GM12878 (cell line): ENCODE data around the gene CTCFL. TPM values are rescaled to one million over a fixed set of nuclear protein-coding genes. Genes with fewer than 3 reads are reported as not detected.
A peak's percentile ranks its signal among the peaks of the same experiment; 100 is the strongest.

Experiments used
- ATAC-seq: fragments of 200-7000 bp; cut with Tn5 transposase; 3 replicates; pipeline ENCODE4 v1.9.1; 2020; ENCODE audit warnings: mild to moderate bottlenecking, moderate library complexity
- BruUV-seq: library from RNA; stranded (reverse); fragments of 400-500 nt; replicated peaks from 2 replicates; lab custom pipeline; 2021; lab: Mats Ljungman, UMichigan
- CTCF ChIA-PET: fragments of 300-600 bp; sonication (Branson Sonifier 250); formaldehyde crosslinking; extraction: SDS; loops from one replicate; lab custom pipeline; 2021; ENCODE audit warnings: inconsistent platforms; lab: Yijun Ruan, JAX
- POLR2A ChIA-PET: fragments of 350-600 bp; formaldehyde crosslinking; extraction: SDS; loops from one replicate; lab custom pipeline; 2021; ENCODE audit warnings: inconsistent platforms; lab: Charles Lee
- RAD21 ChIA-PET: fragments of 300-600 bp; sonication (Branson Sonifier 250); formaldehyde crosslinking; loops from one replicate; lab custom pipeline; 2023; ENCODE audit warnings: antibody characterized with exemption; ENCODE audit not compliant: unreplicated experiment; lab: Charles Lee
- SMC1A ChIA-PET: fragments of 300-600 bp; sonication (Branson Sonifier 250); formaldehyde crosslinking; loops from one replicate; lab custom pipeline; 2023; ENCODE audit not compliant: unreplicated experiment, uncharacterized antibody; lab: Charles Lee
- DNase-seq: peaks from one replicate; pipeline ENCODE4 v3.0.0-alpha.2; 2011; ENCODE audit warnings: low read depth, low spot score
- FAIRE-seq: peaks from 3 replicates; lab custom pipeline; 2011; peaks lifted over from hg19 to GRCh38; lab: Jason Lieb, UNC
- H2AFZ ChIP-seq: 2 replicates; pipeline ENCODE4 v1.6.0; 2011; ENCODE audit warnings: low read depth, low read length, control low read depth; ENCODE audit not compliant: control insufficient read depth
- H3K27ac ChIP-seq: 2 replicates; pipeline ENCODE4 v1.5.1; 2011; ENCODE audit warnings: control low read depth; ENCODE audit not compliant: control insufficient read depth, insufficient read depth
- H3K27me3 ChIP-seq, 2 experiments: replicated peaks in 1 of 2; 2 replicates each; pipeline versions ENCODE4 v1.6.0 to v1.6.1; 2011; ENCODE audit warnings: low read length in 1 of 2; ENCODE audit not compliant: control insufficient read depth in 2 of 2, insufficient read depth in 2 of 2
- H3K36me3 ChIP-seq, 2 experiments: 2 replicates each; pipeline ENCODE4 v1.5.1; 2011; ENCODE audit warnings: low read length in 1 of 2; ENCODE audit not compliant: control insufficient read depth in 2 of 2, insufficient read depth in 2 of 2
- H3K4me1 ChIP-seq: 2 replicates; pipeline ENCODE4 v1.6.1; 2011; ENCODE audit warnings: mild to moderate bottlenecking, low read length, moderate library complexity, mixed read lengths; ENCODE audit not compliant: control insufficient read depth, insufficient read depth
- H3K4me2 ChIP-seq: 2 replicates; pipeline ENCODE4 v1.6.0; 2011; ENCODE audit warnings: control low read depth; ENCODE audit not compliant: control insufficient read depth, insufficient read depth
- H3K4me3 ChIP-seq: fragments of 200-600 bp; sonication (generic); 2 replicates; pipeline ENCODE4 v1.5.1; 2016
- H3K79me2 ChIP-seq: 2 replicates; pipeline ENCODE4 v1.6.0; 2011; ENCODE audit warnings: low read length; ENCODE audit not compliant: control insufficient read depth, insufficient read depth
- H3K9ac ChIP-seq: 2 replicates; pipeline ENCODE4 v1.8.0; 2011; ENCODE audit warnings: low read length, control low read depth, mixed read lengths; ENCODE audit not compliant: control insufficient read depth, insufficient read depth
- H3K9me3 ChIP-seq: replicated peaks from 3 replicates; pipeline ENCODE4 v1.5.1; 2011; ENCODE audit warnings: mild to moderate bottlenecking, low read length; ENCODE audit not compliant: control insufficient read depth, insufficient read depth
- H4K20me1 ChIP-seq: 2 replicates; pipeline ENCODE4 v1.6.0; 2011; ENCODE audit not compliant: control insufficient read depth, insufficient read depth
- BCL11A ChIP-seq: IDR thresholded peaks from 2 replicates; pipeline ENCODE4 v1.6.1; 2011; ENCODE audit warnings: low read depth, low read length
- BCL3 ChIP-seq: IDR thresholded peaks from 2 replicates; pipeline ENCODE4 v1.6.1; 2011; ENCODE audit warnings: borderline replicate concordance, low read depth, mild to moderate bottlenecking, moderate library complexity, low read length; ENCODE audit not compliant: insufficient read depth, poor library complexity, severe bottlenecking
- BMI1 ChIP-seq: fragments of 450-650 bp; IDR thresholded peaks from 2 replicates; pipeline ENCODE4 v1.6.1; 2016; ENCODE audit warnings: mild to moderate bottlenecking, moderate library complexity, borderline replicate concordance
- CBX5 ChIP-seq: sonication (generic); IDR thresholded peaks from 2 replicates; pipeline ENCODE4 v1.6.1; 2016; ENCODE audit warnings: low read depth, moderate library complexity, mild to moderate bottlenecking, inconsistent platforms
- CEBPB ChIP-seq, 2 experiments: fragments of 150-350 bp in 1 of 2; IDR thresholded peaks; 2 replicates each; pipeline ENCODE4 v1.6.1; 2012 to 2014; ENCODE audit warnings: low read depth in 2 of 2, low read length in 2 of 2, borderline replicate concordance in 1 of 2, inconsistent platforms in 1 of 2
- CHD1 ChIP-seq: IDR thresholded peaks from 2 replicates; pipeline ENCODE4 v1.6.1; 2012; ENCODE audit warnings: low read depth, low read length, improper control_type of control experiment
- CHD4 ChIP-seq: fragments of 200-600 bp; sonication (generic); IDR thresholded peaks from 2 replicates; pipeline ENCODE4 v1.6.1; 2016; ENCODE audit warnings: mild to moderate bottlenecking
- HDGF ChIP-seq: fragments of 450-650 bp; IDR thresholded peaks from 2 replicates; pipeline ENCODE4 v1.6.1; 2016; ENCODE audit warnings: antibody characterized with exemption
- HSF1 ChIP-seq: fragments of 150-350 bp; IDR thresholded peaks from 2 replicates; pipeline ENCODE4 v1.6.1; 2014; ENCODE audit warnings: mild to moderate bottlenecking, low read depth, low read length
- JUND ChIP-seq: IDR thresholded peaks from 2 replicates; pipeline ENCODE4 v1.6.1; 2012; ENCODE audit warnings: low read depth, mild to moderate bottlenecking, low read length, improper control_type of control experiment, moderate library complexity
- KDM1A ChIP-seq: fragments of 200-600 bp; sonication (generic); IDR thresholded peaks from 2 replicates; pipeline ENCODE4 v1.6.1; 2016; ENCODE audit warnings: borderline replicate concordance
- MEF2A ChIP-seq: IDR thresholded peaks from 2 replicates; pipeline ENCODE4 v1.6.1; 2011; ENCODE audit warnings: low read depth, mild to moderate bottlenecking, low read length, moderate library complexity; ENCODE audit not compliant: insufficient read depth
- MXI1 ChIP-seq: fragments of 150-350 bp; IDR thresholded peaks from 2 replicates; pipeline ENCODE4 v1.6.1; 2011; ENCODE audit warnings: low read depth, mild to moderate bottlenecking, inconsistent platforms, low read length, improper control_type of control experiment
- MYB ChIP-seq: fragments of 150-350 bp; IDR thresholded peaks from 2 replicates; pipeline ENCODE4 v1.6.1; 2014; ENCODE audit warnings: mild to moderate bottlenecking, low read depth, low read length, borderline replicate concordance
- NR2F1 ChIP-seq: fragments of 450-650 bp; conservative IDR thresholded peaks from 2 replicates; pipeline ENCODE4 v1.6.1; 2017; ENCODE audit warnings: mild to moderate bottlenecking
- POLR2A ChIP-seq: IDR thresholded peaks from 2 replicates; pipeline ENCODE4 v1.6.1; 2011; ENCODE audit warnings: low read depth, mild to moderate bottlenecking, low read length
- POLR2AphosphoS5 ChIP-seq: IDR thresholded peaks from 2 replicates; pipeline ENCODE4 v1.6.1; 2011; ENCODE audit warnings: mild to moderate bottlenecking, low read length, inconsistent platforms
- RAD21 ChIP-seq: IDR thresholded peaks from 2 replicates; pipeline ENCODE4 v1.6.1; 2011; ENCODE audit warnings: mild to moderate bottlenecking, low read depth, low read length, moderate library complexity; ENCODE audit not compliant: insufficient read depth
- SPI1 ChIP-seq: IDR thresholded peaks from 2 replicates; pipeline ENCODE4 v1.6.1; 2011; ENCODE audit warnings: low read depth, mild to moderate bottlenecking, low read length, moderate library complexity, borderline replicate concordance; ENCODE audit not compliant: insufficient read depth
- WRNIP1 ChIP-seq: IDR thresholded peaks from 2 replicates; pipeline ENCODE4 v1.6.1; 2011; ENCODE audit warnings: low read depth, low read length, improper control_type of control experiment, borderline replicate concordance
- WGBS: methylation state at CpG from one replicate; pipeline ENCODE4 v1.1.6; 2016; ENCODE audit warnings: low lambda C conversion rate; ENCODE audit not compliant: insufficient replicate concordance, insufficient coverage; ENCODE audit errors: missing lambda C conversion rate; 5-methylcytosine and 5-hydroxymethylcytosine counted together
- in situ Hi-C: fragments of 300-500 bp; cut with MboI; formaldehyde crosslinking; loops from 9 replicates; pipeline ENCODE4 v1.14.3; 2018; ENCODE audit warnings: mixed read lengths
- intact Hi-C: fragments of 100-400 bp; cut with micrococcal nuclease; formaldehyde crosslinking; loops from one replicate; pipeline ENCODE4 v1.14.2; 2022; ENCODE audit not compliant: unreplicated experiment
- polyA plus RNA-seq, 11 experiments: library from polyadenylated mRNA; depleted of rRNA in 4 of 11; unstranded in 6 of 11; stranded (reverse) in 5 of 11; fragments of >200 nt; fragmentation: Nextera tagmentation in 4 of 11; fragmentation: Illumina TruSeq in 1 of 11; extraction: Ambion mirVana in 4 of 11; extraction: Trizol in 1 of 11; gene quantifications; 1 replicate in 1 of 11; 2 replicates in 10 of 11; pipeline versions ENCODE4 v1.2.1 to v1.2.3, GENCODE V29; 2011 to 2016; ENCODE audit warnings: inconsistent platforms in 2 of 11, missing spikeins in 2 of 11, low read depth in 1 of 11
- total RNA-seq, 4 experiments: library from RNA; depleted of rRNA in 3 of 4; stranded (reverse); fragments of >200 nt in 3 of 4; fragmentation: Illumina TruSeq in 1 of 4; extraction: Trizol in 1 of 4; gene quantifications; 2 replicates each; pipeline versions ENCODE4 v1.2.1 to v1.2.3, GENCODE V29; 2013 to 2021

CTCFL gene
- total and polyA plus RNA-seq, 10 of the 15 experiments (the other 5 are each of a cell fraction or from before 2014, with no cell fraction given) = 0.06 to 0.20 (median 0.11) TPM; not detected in 4

- ATAC-seq = 0 out of 3 replicates have a peak, but pooled peaks have one; percentile 20
- in situ Hi-C loops = no loop called here
- WGBS = 70% methylated on average over 15 of the region's 15 CpGs
- Histone ChIP-seq H3K27me3 (no peaks in the 10 kb centered on the region), H3K27ac (no peak overlapping the region), H3K9me3 (peaks cover 3% of the 10 kb centered on the region; the same call in 2 of the 3 replicates), H4K20me1 (no peaks in the 10 kb centered on the region), H3K36me3 (no peaks in the 10 kb centered on the region), H3K79me2 (no peaks in the 10 kb centered on the region), H2AFZ (no peak overlapping the region), H3K9ac (no peak overlapping the region), H3K4me2 (no peak overlapping the region), H3K4me1 (no peaks in the 10 kb centered on the region), H3K4me3 (no peak overlapping the region)
- DNase-seq = no peak
- intact Hi-C loops = no loop called here
- ChIA-PET CTCF (no interaction called here), RAD21 (no interaction called here), SMC1A (no interaction called here), POLR2A (no interaction called here)
- TF ChIP-seq SPI1 (no peak), CHD1 (no peak), POLR2A (no peak), BCL11A (no peak), KDM1A (no peak), CEBPB (IDR thresholded peaks at IDR 0.05; ENCODE audit: borderline replicate concordance in 1 of 2, low read depth in 2 of 2, low read length in 2 of 2) (no peak), NR2F1 (no peak), POLR2AphosphoS5 (no peak), CBX5 (no peak), HSF1 (no peak), BMI1 (no peak), BCL3 (no peak), MYB (no peak), WRNIP1 (no peak), CHD4 (no peak), MXI1 (no peak), RAD21 (no peak), JUND (no peak), HDGF (no peak), MEF2A (no peak)
- no peak for FAIRE-seq
- no TSS peak for BruUV-seq
Observed at GRCh38 chr20:57460781-57461465, 64.0 kb downstream of the CTCFL start.
